Natural killer cell (primary cell): ENCODE data around the gene UBE2Z. TPM values are rescaled to one million over a fixed set of nuclear protein-coding genes. Genes with fewer than 3 reads are reported as not detected.

Experiments used
- ATAC-seq, 3 donors: fragments of 150-1000 bp in 2 of 3; fragments of 200-7000 bp in 1 of 3; cut with Tn5 transposase; 1 replicate in 1 of 3; 2 replicates in 2 of 3; pipeline ENCODE4 v1.10.0; 2021; ENCODE audit warnings: mild to moderate bottlenecking in 2 of 3, moderate library complexity in 2 of 3
- DNase-seq, 2 donors: peaks; one replicate each; pipeline versions ENCODE4 v3.0.0 to v3.0.0-alpha.2; 2013 to 2021; ENCODE audit warnings: mixed read lengths in 1 of 2
- H3K27ac ChIP-seq: one replicate; pipeline ENCODE4 v1.5.1; 2013; ENCODE audit warnings: mild to moderate bottlenecking, low read length
- H3K27me3 ChIP-seq: one replicate; pipeline ENCODE4 v1.6.1; 2013; ENCODE audit warnings: low read length; ENCODE audit not compliant: control insufficient read depth, insufficient read depth
- H3K36me3 ChIP-seq: one replicate; pipeline ENCODE4 v1.6.1; 2013; ENCODE audit warnings: low read length; ENCODE audit not compliant: control insufficient read depth, insufficient read depth
- H3K4me1 ChIP-seq: one replicate; pipeline ENCODE4 v1.6.1; 2013; ENCODE audit warnings: low read length; ENCODE audit not compliant: control insufficient read depth, insufficient read depth
- H3K4me3 ChIP-seq: one replicate; pipeline ENCODE4 v1.5.1; 2013; ENCODE audit warnings: low read length
- H3K9me3 ChIP-seq: one replicate; pipeline ENCODE4 v1.6.1; 2013; ENCODE audit warnings: low read length; ENCODE audit not compliant: control insufficient read depth, insufficient read depth
- H3K27ac Mint-ChIP-seq, 2 donors: one replicate each; pipeline ENCODE4 v1.8.0; 2022; ENCODE audit warnings: mild to moderate bottlenecking in 2 of 2, mixed read lengths in 2 of 2, moderate library complexity in 1 of 2
- H3K27me3 Mint-ChIP-seq, 2 donors: one replicate each; pipeline ENCODE4 v1.8.0; 2022; ENCODE audit warnings: low read depth in 2 of 2, mixed read lengths in 2 of 2
- H3K36me3 Mint-ChIP-seq: one replicate; pipeline ENCODE4 v1.8.0; 2022; ENCODE audit warnings: mixed read lengths
- H3K4me1 Mint-ChIP-seq, 2 donors: one replicate each; pipeline ENCODE4 v1.8.0; 2022; ENCODE audit warnings: mixed read lengths in 2 of 2
- H3K4me3 Mint-ChIP-seq: one replicate; pipeline ENCODE4 v1.8.0; 2022; ENCODE audit warnings: mild to moderate bottlenecking, moderate library complexity, mixed read lengths
- H3K9me3 Mint-ChIP-seq, 2 donors: one replicate each; pipeline ENCODE4 v1.8.0; 2022; ENCODE audit warnings: mixed read lengths in 2 of 2
- CTCF ChIP-seq: fragments of 200-600 bp; IDR thresholded peaks from one replicate; pipeline ENCODE4 v1.8.0; 2022; ENCODE audit warnings: antibody characterized with exemption
- WGBS: methylation state at CpG from one replicate; pipeline ENCODE4 v1.1.7; 2013; ENCODE audit warnings: missing lambda C conversion rate; ENCODE audit not compliant: insufficient coverage; 5-methylcytosine and 5-hydroxymethylcytosine counted together
- intact Hi-C: fragments of 100-400 bp; cut with micrococcal nuclease; formaldehyde crosslinking; loops from one replicate; pipeline ENCODE4 v1.14.2; 2022
- total RNA-seq, 4 donors: library from RNA; stranded (reverse); fragments of 120-200 nt in 1 of 4; gene quantifications; one replicate each; pipeline versions ENCODE4 v1.2.3 to v1.2.4, GENCODE V29; 2013 to 2022

UBE2Z gene
- total RNA-seq, 3 donors from 2014 or later (not counting 1 experiment from before 2014, with no cell fraction given): 89.0 to 94.0 (median 89.6) TPM

GRCh38 chr17:48905987-48906515 lies 2.2 kb upstream of the UBE2Z start:
- Mint-ChIP-seq H3K4me3 (no peak overlapping the region), H3K27ac (no peak overlapping the region), H3K4me1 (peaks cover 27 to 29% of the 10 kb centered on the region in 2 donors), H3K36me3 (no peaks in the 10 kb centered on the region), H3K27me3 (no peaks in the 10 kb centered on the region), H3K9me3 (no peaks in the 10 kb centered on the region)
- WGBS: 91% methylated on average over 9 of the region's 9 CpGs
- intact Hi-C loops: no loop called here
- Histone ChIP-seq H3K27me3 (no peaks in the 10 kb centered on the region), H3K27ac (no peak overlapping the region), H3K9me3 (no peaks in the 10 kb centered on the region), H3K4me1 (peaks cover 24% of the 10 kb centered on the region), H3K4me3 (no peak overlapping the region), H3K36me3 (peaks cover 3% of the 10 kb centered on the region)
- DNase-seq (no peak), ATAC-seq (no peak)
- TF ChIP-seq CTCF: no peak

GRCh38 chr17:48907713-48908046 lies 527 bp upstream of the UBE2Z start:
- intact Hi-C loops: loop anchor here (1.0 kb wide), 2 partner anchors 15 to 37 kb away; partner anchors contain the start of genes ATP5MC1 and SNF8
- DNase-seq: no peak
- no peaks in the 10 kb centered on the region for H3K9me3 ChIP-seq
- no peaks in the 10 kb centered on the region for H3K36me3 Mint-ChIP-seq
- ATAC-seq: peak in 1 of 3 donors; percentile 6
- peak overlapping the region; percentile 86 to 98 for H3K27ac Mint-ChIP-seq
- peak overlapping the region; percentile 91 for H3K4me3 Mint-ChIP-seq
- no peak for TF ChIP-seq CTCF
- peaks cover 43 to 45% of the 10 kb centered on the region in 2 donors for H3K4me1 Mint-ChIP-seq
- peak overlapping the region; percentile 92 for H3K27ac ChIP-seq
- H3K4me3 ChIP-seq: peak overlapping the region; percentile 53
- 43% methylated on average over 2 of the region's 2 CpGs for WGBS
- no peaks in the 10 kb centered on the region for H3K9me3 Mint-ChIP-seq
- H3K4me1 ChIP-seq: peaks cover 24% of the 10 kb centered on the region
- peaks cover 6% of the 10 kb centered on the region for H3K36me3 ChIP-seq
- H3K27me3 Mint-ChIP-seq: no peaks in the 10 kb centered on the region
- no peaks in the 10 kb centered on the region for H3K27me3 ChIP-seq

- Mint-ChIP-seq H3K4me3 (peak overlapping the region; percentile 88), H3K4me1 (peaks cover 49 to 54% of the 10 kb centered on the region in 2 donors), H3K27me3 (no peaks in the 10 kb centered on the region), H3K36me3 (peaks cover 2% of the 10 kb centered on the region), H3K9me3 (no peaks in the 10 kb centered on the region), H3K27ac (peak overlapping the region; percentile 86 to 98)
- Histone ChIP-seq H3K27ac (peak overlapping the region; percentile 73), H3K36me3 (peaks cover 13% of the 10 kb centered on the region), H3K4me3 (peak overlapping the region; percentile 53), H3K27me3 (no peaks in the 10 kb centered on the region), H3K4me1 (peaks cover 24% of the 10 kb centered on the region), H3K9me3 (no peaks in the 10 kb centered on the region)
- peak; percentile 36 to 56 (median 42) for ATAC-seq
- TF ChIP-seq CTCF: no peak
- WGBS: 1% methylated on average over 35 of the region's 36 CpGs
- peak; percentile 52 to 86 for DNase-seq
- intact Hi-C loops: loop anchor here (1.0 kb wide), 2 partner anchors 17 to 35 kb away; partner anchors contain the start of genes ATP5MC1 and SNF8
Measured at GRCh38 chr17:48908853-48909394, 717 bp downstream of the UBE2Z start.
